SK-N-SH treated with all-trans-retinoic acid at 6 μM for 48 hours (cell line): ENCODE measurements around the gene HCN4.

Source experiments
- CREB5 ChIP-seq: fragments of 250-450 bp; sonication (Bioruptor Pico); IDR thresholded peaks from 2 replicates; pipeline ENCODE4 v1.5.1; 2020; ENCODE audit warnings: low read depth, mild to moderate bottlenecking, moderate library complexity
- OSR1 ChIP-seq: fragments of 250-450 bp; sonication (Bioruptor Pico); IDR thresholded peaks from 2 replicates; pipeline ENCODE4 v1.8.0; 2022; ENCODE audit warnings: moderate library complexity, mild to moderate bottlenecking, inconsistent platforms
- PATZ1 ChIP-seq: fragments of 250-450 bp; sonication (Bioruptor Pico); IDR thresholded peaks from 2 replicates; pipeline ENCODE4 v1.8.0; 2020; ENCODE audit warnings: mild to moderate bottlenecking, moderate library complexity, borderline replicate concordance
- SNAI2 ChIP-seq: fragments of 250-450 bp; sonication (Bioruptor Pico); IDR thresholded peaks from 2 replicates; pipeline ENCODE4 v1.5.0; 2020; ENCODE audit warnings: mild to moderate bottlenecking, moderate library complexity
- TCF4 ChIP-seq: fragments of 250-450 bp; sonication (Bioruptor Pico); IDR thresholded peaks from 2 replicates; pipeline ENCODE4 v1.8.0; 2021; ENCODE audit warnings: mild to moderate bottlenecking, moderate library complexity, borderline replicate concordance
- ZC3H10 ChIP-seq: fragments of 250-450 bp; sonication (Bioruptor Pico); IDR thresholded peaks from 2 replicates; pipeline ENCODE4 v1.5.1; 2021; ENCODE audit warnings: mild to moderate bottlenecking, moderate library complexity
- ZFP3 ChIP-seq: fragments of 250-450 bp; sonication (Bioruptor Pico); IDR thresholded peaks from 2 replicates; pipeline ENCODE4 v1.5.0; 2020; ENCODE audit warnings: mild to moderate bottlenecking, moderate library complexity
- ZFP30 ChIP-seq: fragments of 450-650 bp; formaldehyde crosslinking; IDR thresholded peaks from 2 replicates; pipeline ENCODE4 v1.5.0; 2022; ENCODE audit warnings: mild to moderate bottlenecking, moderate library complexity
- ZNF565 ChIP-seq: fragments of 450-650 bp; formaldehyde crosslinking; conservative IDR thresholded peaks from 2 replicates; pipeline ENCODE4 v1.5.0; 2020; ENCODE audit warnings: low read depth, mild to moderate bottlenecking, moderate library complexity
- TF ChIP-seq, protein P1 (sequence below): fragments of 250-450 bp; sonication (Bioruptor Pico); IDR thresholded peaks from 2 replicates; pipeline ENCODE4 v1.8.0; 2021; ENCODE audit warnings: low read depth, mild to moderate bottlenecking, moderate library complexity, borderline replicate concordance

- no peak for TF ChIP-seq CREB5
- TF ChIP-seq ZFP3 (CRISPR knock-in tag), result no peak
- TF ChIP-seq OSR1 (CRISPR knock-in tag), result no peak
- TF ChIP-seq, protein P1, sequence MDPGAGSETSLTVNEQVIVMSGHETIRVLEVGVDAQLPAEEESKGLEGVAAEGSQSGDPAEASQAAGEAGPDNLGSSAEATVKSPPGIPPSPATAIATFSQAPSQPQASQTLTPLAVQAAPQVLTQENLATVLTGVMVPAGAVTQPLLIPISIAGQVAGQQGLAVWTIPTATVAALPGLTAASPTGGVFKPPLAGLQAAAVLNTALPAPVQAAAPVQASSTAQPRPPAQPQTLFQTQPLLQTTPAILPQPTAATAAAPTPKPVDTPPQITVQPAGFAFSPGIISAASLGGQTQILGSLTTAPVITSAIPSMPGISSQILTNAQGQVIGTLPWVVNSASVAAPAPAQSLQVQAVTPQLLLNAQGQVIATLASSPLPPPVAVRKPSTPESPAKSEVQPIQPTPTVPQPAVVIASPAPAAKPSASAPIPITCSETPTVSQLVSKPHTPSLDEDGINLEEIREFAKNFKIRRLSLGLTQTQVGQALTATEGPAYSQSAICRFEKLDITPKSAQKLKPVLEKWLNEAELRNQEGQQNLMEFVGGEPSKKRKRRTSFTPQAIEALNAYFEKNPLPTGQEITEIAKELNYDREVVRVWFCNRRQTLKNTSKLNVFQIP (CRISPR knock-in tag), result no peak
- no peak for TF ChIP-seq ZNF565 (CRISPR knock-in tag)
- no peak for TF ChIP-seq ZFP30
- no peak for TF ChIP-seq ZC3H10 (CRISPR knock-in tag)
- no peak for TF ChIP-seq TCF4 (CRISPR knock-in tag)
- no peak for TF ChIP-seq PATZ1 (CRISPR knock-in tag)
- TF ChIP-seq SNAI2 (CRISPR knock-in tag), result no peak
Measured at GRCh38 chr15:73296609-73297353, 72.0 kb downstream of the HCN4 start.
